Measurements from ENCODE around the gene DMD.
"Not testable (repeated sequence)": the region's sequence is repeated elsewhere in the genome, so short reads cannot be mapped to it uniquely, and the experiment has no call there.

Gene DMD

DNA sequence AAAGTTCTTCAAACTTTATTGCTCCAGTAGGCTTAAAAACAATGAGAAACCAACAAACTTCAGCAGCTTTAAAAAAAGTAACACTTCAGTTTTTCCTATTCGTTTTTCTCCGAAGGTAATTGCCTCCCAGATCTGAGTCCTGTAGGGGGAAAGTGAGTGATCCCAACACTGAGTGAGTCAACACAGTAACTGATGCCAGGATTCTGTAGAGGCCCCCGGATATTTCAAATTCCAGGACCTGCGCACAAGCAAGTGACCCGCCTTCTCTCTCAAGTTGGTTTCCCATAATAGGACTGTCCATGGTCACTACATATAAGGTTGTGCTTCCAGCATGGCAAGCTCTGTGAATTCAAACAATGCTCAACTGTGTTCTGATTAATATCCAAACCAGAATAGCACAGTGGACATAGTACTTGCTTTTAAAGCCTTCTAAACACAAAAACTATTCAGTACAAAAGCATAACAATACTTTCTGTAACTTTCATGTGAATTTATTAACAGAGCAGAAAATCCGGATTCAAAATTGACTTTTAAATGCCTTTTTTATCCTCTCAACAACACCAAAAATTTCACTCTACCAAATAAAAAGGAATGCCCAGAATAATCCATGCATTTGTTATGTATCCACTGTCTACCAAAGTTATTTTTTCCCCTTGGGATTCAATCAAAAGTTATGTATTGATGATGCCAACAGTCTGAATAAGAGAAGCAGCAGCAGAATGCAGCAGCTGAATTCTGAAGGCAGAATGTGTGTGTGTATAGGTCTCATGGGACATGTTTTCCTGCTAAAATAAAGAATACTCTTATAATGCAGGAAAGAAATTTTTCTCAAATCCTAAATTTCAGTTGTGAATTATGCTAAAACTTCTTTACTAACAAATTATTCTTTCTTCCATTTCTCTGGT lies at the start of gene DMD:
Gene DMD (minus strand): TSS at position 194 of the 905 bp plus-strand sequence. CDS start 237 bp downstream, outside the sequence.
- no peak for DNase-seq (ENCODE audit: low read depth in 3 of 3, low spot score in 1 of 3)

DNA sequence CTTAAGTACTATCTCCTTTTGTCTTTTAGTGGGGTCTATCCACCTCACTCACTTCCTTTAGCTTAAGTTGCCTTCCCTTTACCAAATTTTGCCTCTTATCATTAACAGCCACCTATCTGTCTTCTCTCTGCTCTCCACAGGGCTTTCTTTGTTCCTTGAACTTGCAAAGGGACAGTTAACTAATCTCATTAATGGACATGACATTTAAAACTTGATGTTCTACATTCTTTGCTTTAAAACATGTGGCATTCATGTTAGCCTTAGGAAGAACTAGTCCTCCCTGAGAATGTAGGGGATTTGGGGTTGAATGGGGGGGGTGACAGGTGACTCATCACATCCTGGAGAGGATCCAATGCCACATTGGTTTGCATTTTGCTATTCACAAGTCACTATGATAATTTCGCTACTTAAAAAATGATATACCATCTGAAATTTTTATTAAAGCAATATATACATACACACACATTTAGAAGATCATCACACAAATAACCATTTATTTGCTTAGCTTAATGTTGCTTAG lies 41.0 kb upstream of the DMD start:
- DNase-seq (ENCODE audit: low read depth in 3 of 3, low spot score in 1 of 3) = no peak

DNA sequence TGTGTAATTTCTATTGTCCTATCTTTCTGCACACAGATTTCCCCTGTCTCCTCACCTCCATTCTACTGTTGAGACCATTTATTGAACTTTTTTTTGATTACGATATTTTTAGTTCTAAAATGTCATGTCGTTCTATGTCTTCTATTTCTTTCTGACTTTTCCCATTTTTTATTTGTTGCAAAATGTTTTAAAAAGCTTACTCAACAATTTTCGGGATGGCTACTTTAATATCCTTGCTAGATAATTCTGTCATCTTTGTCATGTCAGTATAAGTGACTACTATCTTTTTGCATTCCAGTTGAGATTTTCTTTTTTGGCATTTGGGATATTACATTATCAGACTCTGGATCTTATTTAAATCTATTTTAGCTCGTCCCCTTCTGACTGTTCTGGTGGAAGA lies 7.5 kb upstream of the DMD start:
- DNase-seq (ENCODE audit: low read depth in 3 of 3, low spot score in 1 of 3) = no peak

DNA sequence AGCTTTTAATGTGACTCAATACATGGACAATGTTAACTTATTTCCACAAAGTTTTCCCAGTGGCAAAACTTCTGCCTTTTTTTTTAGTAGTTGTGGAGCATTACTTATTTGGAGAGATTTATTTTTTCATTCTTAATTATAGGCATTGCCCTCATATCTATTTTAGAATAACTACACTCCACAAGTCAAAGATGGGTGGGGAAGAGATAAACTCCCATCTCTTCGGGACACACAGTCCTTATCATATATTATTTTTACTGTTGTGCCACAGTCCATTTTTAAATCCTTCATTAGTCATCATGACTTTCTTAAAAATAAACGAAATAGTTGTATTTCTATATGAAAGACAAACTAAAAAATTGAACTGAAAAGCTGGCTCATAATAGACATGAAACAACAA lies 1.2 kb downstream of the DMD start:
- DNase-seq (ENCODE audit: low read depth in 3 of 3, low spot score in 1 of 3) = no peak

DNA sequence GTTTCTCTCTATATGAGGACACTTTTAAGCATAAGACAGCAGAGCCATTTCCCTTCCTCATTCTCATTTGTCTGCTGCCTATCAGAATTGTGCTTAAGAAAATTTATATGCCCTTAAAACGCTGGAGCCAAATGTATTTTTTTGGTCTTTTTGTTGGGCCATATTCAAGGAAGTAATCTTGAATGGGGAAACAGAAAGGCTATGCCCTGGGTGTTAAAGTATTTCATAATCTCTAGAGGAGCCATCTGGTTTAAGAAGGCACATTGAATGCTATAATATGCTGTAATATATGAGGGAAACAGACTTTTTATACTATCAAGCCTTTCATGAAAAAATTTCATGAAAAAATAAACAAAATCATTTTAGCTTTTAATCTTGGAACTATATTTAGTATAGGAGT lies 4.3 kb downstream of the DMD start:
- no peak for DNase-seq (ENCODE audit: low read depth in 3 of 3, low spot score in 1 of 3)

DNA sequence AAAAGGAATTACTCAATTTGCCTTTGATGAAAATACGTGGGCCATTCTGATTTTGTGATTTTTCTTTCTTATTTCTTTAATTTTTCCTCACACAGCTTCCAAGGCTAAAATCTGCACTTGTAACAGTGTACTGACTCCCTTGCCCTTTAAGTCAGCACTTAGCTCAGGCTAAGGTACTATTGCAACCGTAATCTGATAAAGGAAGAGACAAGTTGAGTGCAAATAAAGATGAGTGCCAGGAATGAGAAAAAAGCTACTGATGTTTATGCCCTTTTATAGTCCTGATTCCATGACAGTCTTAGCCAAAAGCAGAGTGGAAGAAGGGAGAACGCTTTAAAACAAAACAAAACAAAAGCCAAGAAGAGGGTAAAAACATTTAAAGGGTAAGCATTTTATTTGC lies 6.0 kb downstream of the DMD start:
- no peak for DNase-seq (ENCODE audit: low read depth in 3 of 3, low spot score in 1 of 3)

DNA sequence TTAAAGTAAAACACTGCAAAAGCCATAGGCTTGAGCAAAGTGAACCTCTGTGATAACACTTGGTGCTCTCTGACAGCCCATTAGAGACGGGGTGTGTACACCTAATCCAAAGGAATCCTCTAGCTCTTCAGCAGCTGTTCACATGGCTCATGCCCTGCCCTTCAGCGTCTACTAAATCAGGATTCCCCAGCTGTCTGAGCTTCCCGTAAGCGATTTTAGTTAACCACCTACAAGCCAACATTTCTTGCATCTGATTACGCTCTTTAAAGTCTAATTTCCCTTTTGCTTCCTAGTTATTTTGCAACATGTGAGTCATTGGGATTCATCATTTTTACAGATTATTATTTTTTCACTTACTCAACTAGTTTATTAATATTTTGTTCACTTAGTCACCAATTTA lies 6.5 kb downstream of the DMD start:
- DNase-seq (ENCODE audit: low read depth in 3 of 3, low spot score in 1 of 3) = no peak

DNA sequence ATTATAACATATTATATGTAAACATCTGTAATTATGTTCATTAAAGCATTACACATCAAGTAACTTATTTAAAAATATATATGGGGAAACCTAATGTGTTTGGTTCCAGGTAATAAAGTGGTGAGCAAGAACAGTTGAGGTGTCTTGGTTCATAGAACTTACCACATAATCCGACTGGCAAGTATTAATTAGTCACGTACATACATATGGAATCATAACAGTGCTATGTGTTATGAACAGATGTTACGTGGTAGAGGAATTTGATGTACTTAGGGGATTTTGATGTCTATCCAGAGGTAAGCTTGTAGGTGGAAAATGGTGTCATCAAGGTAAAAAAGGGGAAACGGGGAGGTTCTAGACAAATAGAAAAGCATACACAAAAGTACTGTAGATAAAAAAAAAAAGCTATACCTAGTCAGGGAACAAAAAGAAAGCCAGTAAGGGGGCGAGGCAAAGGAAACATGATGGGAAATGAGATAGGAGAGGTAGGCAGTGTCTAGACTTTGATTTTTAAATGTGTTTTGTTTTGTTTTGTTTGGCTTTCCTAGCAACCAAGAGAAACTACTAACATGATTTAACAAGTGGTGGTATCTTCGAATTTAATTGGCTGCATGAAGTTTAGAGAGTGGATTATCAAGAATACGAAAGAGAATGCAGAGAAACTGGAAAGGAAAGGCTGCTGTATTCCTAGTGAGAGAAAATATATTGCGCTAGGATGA lies 12.6 kb downstream of the DMD start:
- DNase-seq (ENCODE audit: low read depth in 3 of 3, low spot score in 1 of 3) = no peak

DNA sequence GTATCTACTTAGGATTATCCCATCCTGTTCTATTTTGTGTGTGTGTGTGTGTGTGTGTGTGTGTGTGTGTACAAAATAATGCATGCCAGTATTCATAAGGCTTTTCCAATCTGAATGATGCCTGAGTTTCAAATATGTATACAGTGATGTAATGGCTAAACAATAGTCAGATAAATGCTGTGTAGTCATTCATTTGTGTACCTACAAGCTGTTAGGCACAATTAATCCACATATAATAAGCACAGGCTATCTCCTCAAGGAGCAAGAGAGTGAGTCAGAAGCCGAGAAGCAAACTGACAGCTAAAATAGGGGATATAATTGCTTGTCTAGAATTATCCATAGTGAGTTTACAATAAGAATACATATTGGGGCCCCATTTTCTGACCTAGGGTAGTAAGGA lies 15.7 kb downstream of the DMD start:
- DNase-seq (ENCODE audit: low read depth in 3 of 3, low spot score in 1 of 3) = no peak

DNA sequence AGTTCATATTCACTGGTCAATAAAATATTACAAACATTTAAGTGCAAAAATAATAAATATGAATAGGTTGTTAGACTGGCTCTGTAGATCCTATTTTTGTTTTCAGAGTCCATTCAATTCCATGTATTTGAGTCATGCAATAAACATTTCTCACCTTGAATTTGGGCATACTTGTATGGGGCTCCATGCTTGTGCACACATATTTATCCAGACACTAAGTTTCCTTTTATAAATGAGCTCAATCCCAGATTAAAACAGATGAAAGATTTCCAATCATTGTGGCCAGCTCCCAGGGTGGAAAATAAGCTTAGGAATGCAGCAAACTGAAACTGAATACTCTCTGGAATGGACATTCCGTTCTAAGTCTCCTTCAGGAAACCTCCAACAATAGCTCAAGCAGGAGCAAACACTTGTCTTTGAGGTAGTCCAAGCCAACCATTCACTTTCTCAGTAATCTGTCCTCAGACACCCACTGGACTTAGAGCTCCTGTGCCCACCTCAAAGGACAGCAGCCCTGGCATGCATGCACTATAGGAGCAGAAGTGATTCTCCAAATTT lies 16.4 kb downstream of the DMD start:
- no peak for DNase-seq (ENCODE audit: low read depth in 3 of 3, low spot score in 1 of 3)

DNA sequence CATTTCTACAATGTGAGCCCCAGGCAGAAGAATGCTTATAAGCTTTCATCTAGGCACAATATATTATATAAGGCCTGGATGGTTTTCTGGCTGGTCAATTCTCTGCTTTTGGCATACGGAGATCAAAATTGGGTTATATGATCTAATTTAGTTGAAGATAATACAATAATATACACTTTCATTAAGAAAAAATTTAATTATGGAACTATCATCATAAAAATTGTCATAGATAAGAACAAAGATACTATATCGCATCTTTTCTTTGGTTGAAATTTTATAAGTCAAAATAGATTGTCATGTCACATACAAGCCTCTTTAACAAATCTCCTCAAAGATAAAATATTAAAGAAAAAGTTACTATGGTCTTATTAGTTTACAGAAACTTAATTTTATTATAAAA lies 17.1 kb downstream of the DMD start:
- DNase-seq (ENCODE audit: low read depth in 3 of 3, low spot score in 1 of 3) = no peak

DNA sequence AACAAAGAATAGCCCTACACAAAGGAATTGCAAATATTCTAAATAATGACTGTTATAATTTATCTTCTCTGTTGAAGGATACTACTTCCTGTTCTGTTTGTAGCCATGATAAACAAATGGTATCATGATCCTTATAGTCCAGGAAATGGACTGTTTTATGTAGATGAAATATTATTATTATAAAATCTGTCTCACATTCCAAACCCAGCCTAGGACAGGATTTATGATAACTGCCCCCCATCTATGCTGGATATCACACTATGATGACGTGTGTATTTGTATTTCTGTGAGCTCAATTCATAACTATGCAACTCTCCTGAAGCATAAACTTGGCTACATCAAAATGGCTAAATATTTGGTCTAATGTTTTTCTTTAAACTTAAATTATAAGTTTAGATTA lies 21.3 kb downstream of the DMD start:
- no peak for DNase-seq (ENCODE audit: low read depth in 3 of 3, low spot score in 1 of 3)

DNA sequence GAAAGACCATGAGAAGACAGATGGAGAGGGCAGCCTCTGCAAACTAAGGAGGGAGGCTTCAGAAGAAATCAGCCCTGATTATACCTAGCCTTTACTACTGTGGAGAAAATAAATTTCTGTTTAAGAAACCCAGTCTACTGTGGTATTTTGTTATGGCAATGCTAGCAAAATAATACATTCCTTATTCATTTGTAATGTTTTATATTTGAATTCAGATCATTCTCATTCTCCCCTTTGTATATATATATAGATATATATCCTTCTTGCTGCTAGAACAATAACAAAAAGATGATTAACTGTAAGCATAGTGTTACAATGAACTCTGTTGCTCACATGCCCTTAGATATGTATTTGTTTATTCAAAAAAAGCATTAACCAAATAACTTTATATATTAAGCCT lies 22.5 kb downstream of the DMD start:
- no peak for DNase-seq (ENCODE audit: low read depth in 3 of 3, low spot score in 1 of 3)

DNA sequence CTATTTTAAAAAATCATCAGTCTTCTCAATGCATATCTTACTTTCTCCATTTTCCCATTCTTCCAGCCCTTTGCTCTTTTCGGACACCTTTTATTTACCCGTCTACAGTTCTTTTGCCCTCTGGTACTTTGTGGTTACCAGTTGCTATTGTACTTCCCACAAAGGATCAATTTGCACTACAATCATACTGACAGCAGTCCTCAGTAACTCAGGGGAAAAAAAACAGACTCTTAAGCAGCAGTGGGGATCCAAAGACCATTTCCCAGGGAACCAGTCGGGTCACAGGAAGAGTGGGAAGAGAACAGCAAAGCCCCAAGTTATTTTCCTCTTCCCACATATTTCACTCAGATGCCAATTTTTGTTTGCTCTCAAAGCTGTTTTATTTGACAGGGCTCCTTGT lies 23.1 kb downstream of the DMD start:
- DNase-seq (ENCODE audit: low read depth in 3 of 3, low spot score in 1 of 3) = no peak

DNA sequence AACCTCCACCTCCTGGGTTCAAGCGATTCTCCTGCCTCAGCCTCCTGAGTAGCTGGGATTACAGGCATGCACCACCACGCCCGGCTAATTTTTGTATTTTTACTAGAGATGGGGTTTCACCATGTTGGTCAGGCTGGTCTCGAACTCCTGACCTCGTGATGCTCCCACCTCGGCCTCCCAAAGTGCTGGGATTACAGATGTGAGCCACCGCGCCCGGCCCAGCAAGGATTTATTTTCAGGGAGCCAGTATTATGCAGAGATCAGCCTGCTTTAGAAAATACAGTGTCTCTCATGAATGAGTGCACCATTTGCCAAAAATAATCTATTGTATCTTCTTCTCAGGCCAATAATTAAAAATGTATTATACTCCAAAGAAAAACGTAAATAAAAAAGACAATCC lies 26.5 kb downstream of the DMD start:
- DNase-seq (ENCODE audit: low read depth in 3 of 3, low spot score in 1 of 3) = not testable (repeated sequence)

DNA sequence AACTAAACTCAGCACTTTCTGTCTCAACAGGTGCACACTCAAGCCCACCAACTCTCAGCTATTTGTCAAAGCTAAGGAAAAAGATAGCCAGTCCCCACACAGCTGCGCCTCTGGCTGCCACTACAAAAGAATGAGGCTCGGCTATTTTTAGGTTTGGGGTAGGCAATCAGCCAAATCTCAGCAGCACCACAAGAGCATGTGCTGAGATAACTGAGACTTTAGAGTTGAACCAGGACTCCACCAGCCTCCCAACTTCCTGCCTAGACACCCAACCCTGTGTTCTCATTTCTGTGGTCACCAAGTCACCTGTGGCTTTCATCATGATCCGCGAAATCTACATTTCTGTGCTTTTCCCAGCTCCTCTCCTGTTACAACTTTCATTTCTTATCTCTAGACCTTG lies 28.0 kb downstream of the DMD start:
- DNase-seq (ENCODE audit: low read depth in 3 of 3, low spot score in 1 of 3) = no peak

DNA sequence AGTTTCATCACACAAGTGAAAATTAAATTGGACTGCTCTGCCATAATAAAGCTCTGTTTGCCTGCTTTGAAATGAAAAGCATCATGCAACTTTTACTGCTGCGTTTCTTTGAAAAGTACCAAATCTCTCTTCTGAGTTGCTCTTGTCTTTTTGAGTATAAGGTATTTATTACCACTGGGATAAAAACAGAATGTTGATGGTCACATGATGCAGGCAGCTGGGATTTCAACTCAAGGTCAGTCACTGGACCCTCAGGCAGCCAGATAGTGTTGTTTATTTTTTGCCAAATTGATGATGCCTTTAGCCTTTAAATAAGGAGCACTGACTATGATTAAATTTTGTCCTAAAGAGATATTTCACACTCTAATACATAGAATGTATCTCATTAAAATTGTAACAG lies 32.7 kb downstream of the DMD start:
- no peak for DNase-seq (ENCODE audit: low read depth in 3 of 3, low spot score in 1 of 3)

DNA sequence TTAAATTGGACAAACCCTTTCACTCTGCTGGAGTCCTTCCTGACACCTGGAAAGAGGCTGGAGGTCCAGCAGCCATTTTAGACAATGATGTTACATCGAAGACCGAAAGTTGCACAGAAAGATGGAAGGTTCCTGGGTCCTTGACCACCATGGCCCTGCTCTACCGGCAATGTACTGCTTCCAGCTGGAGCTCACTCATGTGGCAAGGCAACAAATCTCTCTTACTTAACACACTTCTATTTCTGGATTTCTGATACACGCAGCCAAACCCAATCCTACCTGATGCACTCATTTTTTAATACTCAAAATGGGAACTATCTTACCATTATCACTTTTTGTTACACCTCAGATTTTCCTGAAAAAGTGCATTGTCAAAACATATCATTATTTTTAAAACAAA lies 33.1 kb downstream of the DMD start:
- DNase-seq (ENCODE audit: low read depth in 3 of 3, low spot score in 1 of 3) = no peak

DNA sequence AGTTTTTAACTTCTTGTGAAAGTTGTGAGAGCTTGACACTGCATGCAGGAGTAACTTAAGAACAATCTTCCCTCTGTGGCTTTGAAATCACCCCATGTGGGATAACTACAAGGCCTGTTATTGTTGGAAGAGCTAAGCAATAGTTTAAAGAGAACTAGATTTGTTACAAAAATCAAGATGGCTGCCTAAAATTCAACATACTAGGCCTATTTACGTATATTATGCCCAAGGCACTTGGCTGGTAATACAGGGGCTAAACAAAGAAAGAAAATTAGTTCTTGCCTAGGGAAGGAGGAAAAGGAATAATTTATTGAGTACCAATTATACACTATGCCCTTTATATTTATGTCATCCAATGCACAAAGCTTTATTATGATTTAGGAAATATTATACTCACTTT lies 36.1 kb downstream of the DMD start:
- no peak for DNase-seq (ENCODE audit: low read depth in 3 of 3, low spot score in 1 of 3)

DNA sequence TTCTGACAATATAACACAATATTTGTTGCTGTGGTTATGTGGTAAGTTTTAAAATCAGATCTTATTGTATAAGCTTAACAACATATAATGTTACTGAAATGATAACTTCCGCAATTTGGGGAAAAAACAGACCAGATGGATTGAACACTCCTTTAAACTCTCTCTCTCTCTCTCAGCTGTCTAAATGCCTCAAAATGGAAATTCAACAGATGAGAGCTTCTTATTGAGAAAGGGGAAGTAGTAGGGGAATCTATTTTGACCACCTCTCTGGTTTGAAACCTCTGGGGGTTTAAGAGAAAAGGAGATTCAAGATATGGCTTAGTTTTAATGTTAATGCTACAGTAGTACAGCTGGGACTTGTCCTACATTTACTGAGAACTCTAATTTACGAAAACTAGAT lies 40.3 kb downstream of the DMD start:
- DNase-seq (ENCODE audit: low read depth in 3 of 3, low spot score in 1 of 3) = no peak

DNA sequence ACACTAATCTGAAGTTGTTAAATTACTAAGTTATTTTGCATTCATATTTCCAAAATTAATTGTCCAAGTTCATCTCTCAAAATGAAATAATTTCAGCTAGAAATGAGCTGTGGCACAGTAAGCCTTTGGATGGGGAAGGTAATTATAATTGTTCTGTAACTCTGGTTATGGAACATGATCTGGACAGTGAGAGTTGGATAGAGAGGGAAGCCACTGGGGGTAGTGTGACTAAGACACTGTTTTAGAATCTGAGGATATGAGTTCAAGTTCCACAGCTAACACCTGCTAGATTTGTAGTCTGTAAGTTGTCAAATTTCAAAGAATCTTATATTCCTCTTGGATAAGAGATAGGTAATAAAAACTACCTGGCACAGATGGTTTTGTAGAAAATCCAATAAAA lies 49.5 kb downstream of the DMD start:
- DNase-seq (ENCODE audit: low read depth in 3 of 3, low spot score in 1 of 3) = no peak

DNA sequence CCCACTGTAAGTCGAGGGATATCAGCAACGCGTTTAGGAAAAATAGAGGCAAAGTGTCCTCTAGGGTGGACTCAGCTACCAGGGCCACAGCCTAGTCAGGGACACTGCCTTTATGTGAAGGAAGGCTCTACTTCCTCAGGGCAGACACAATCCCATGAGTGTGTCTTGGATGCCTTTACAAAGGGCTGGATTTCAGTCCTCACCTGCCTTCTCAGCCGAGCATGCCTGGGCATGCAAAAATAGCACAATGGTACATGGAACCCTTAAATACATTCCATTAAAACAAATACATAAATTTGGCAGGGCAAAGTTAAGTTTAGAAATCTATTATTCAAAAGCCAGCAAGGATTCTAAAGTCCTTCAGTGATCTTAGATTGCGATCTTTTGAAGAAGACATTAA lies 51.1 kb downstream of the DMD start:
- DNase-seq (ENCODE audit: low read depth in 3 of 3, low spot score in 1 of 3) = no peak

Measured in stimulated activated CD4-positive, alpha-beta T cell treated with anti-CD3 and anti-CD28 coated beads, TNF-alpha, amount 100 ng/mL, for 1 hour (primary cell).